OCI-LY1 (cell line): ENCODE results near the gene LINS1.

Experiments
- EZH2 ChIP-seq: fragments of 200-600 bp; sonication (generic), shearing (Covaris generic); IDR thresholded peaks from 2 replicates; pipeline ENCODE4 v1.8.0; 2017; ENCODE audit warnings: borderline replicate concordance, mixed run types, mild to moderate bottlenecking, antibody characterized with exemption, low read length, moderate library complexity, mixed read lengths
- TF ChIP-seq, protein P1 (sequence below): fragments of 200-600 bp; sonication (generic), shearing (Covaris generic); IDR thresholded peaks from 2 replicates; pipeline ENCODE4 v1.5.1; 2017; ENCODE audit warnings: mild to moderate bottlenecking, antibody characterized with exemption, low read length, moderate library complexity, mixed read lengths

DNA sequence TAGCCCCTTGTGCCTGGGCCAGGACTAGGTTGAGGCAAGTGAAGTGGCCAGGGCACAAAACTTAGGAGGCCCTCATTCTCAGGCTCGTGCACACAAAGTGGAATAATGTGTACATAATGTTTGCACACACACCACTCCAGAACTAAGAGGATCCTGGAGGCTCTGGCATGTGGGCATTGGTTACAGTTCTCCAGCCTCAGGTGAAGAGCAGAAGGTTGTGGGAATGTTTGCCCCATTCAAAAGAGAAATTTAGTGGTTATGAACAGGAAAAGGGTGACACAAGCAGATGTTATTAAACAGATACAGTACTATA is 31.7 kb upstream of the LINS1 start:
- TF ChIP-seq, protein P1, sequence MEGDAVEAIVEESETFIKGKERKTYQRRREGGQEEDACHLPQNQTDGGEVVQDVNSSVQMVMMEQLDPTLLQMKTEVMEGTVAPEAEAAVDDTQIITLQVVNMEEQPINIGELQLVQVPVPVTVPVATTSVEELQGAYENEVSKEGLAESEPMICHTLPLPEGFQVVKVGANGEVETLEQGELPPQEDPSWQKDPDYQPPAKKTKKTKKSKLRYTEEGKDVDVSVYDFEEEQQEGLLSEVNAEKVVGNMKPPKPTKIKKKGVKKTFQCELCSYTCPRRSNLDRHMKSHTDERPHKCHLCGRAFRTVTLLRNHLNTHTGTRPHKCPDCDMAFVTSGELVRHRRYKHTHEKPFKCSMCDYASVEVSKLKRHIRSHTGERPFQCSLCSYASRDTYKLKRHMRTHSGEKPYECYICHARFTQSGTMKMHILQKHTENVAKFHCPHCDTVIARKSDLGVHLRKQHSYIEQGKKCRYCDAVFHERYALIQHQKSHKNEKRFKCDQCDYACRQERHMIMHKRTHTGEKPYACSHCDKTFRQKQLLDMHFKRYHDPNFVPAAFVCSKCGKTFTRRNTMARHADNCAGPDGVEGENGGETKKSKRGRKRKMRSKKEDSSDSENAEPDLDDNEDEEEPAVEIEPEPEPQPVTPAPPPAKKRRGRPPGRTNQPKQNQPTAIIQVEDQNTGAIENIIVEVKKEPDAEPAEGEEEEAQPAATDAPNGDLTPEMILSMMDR: no peak
- TF ChIP-seq EZH2: no peak
